SHP77 treated with DMSO at 0.1 percent for 48 hours (cell line): Measurements from ENCODE around the gene KRTAP15-1.

Experiments used
- DNase-seq: peaks from one replicate; lab custom pipeline; 2025; lab: John Stamatoyannopoulos, UW

KRTAP15-1 gene

GRCh38 chr21:30487336-30487735, 47.3 kb downstream of the KRTAP15-1 start, which contains the start of gene KRTAP19-2:
Gene KRTAP19-2, minus strand, starts transcription at chr21:30487436. Its CDS starts 88 bp downstream, at chr21:30487348.
- no peak for DNase-seq
